Peyer's patch (tissue), 4 donors: ENCODE results near the gene NT5C1A. TPM values are rescaled to one million over a fixed set of nuclear protein-coding genes. Genes with fewer than 3 reads are reported as not detected.
A peak's percentile ranks its signal among the peaks of the same experiment; 100 is the strongest.

Experiments
- DNase-seq, 3 donors: peaks; one replicate each; pipeline ENCODE4 v3.0.0-alpha.2; 2017 to 2019
- H3K27ac ChIP-seq, 4 donors: fragments of 200-600 bp; sonication (generic); one replicate each; pipeline ENCODE4 v1.5.1; 2016 to 2019
- H3K27me3 ChIP-seq, 2 donors: fragments of 200-600 bp; sonication (generic); one replicate each; pipeline ENCODE4 v1.5.1; 2019
- H3K36me3 ChIP-seq, 3 donors: fragments of 200-600 bp; sonication (generic); one replicate each; pipeline ENCODE4 v1.5.1; 2016 to 2019
- H3K4me1 ChIP-seq, 4 donors: fragments of 200-600 bp; sonication (generic); one replicate each; pipeline ENCODE4 v1.5.1; 2016 to 2019
- H3K4me3 ChIP-seq, 4 donors: fragments of 200-600 bp; sonication (generic); 1 replicate in 3 of 4; 2 replicates in 1 of 4; pipeline ENCODE4 v1.5.1; 2016 to 2019; ENCODE audit warnings: mild to moderate bottlenecking in 1 of 4
- H3K9me3 ChIP-seq, 4 donors: fragments of 200-600 bp; sonication (generic); one replicate each; pipeline ENCODE4 v1.5.1; 2016 to 2019; ENCODE audit warnings: mild to moderate bottlenecking in 1 of 4
- POLR2A ChIP-seq, 2 donors: fragments of 450-650 bp; IDR thresholded peaks; one replicate each; pipeline ENCODE4 v1.5.1; 2017; ENCODE audit warnings: antibody characterized with exemption in 2 of 2, mild to moderate bottlenecking in 2 of 2, moderate library complexity in 2 of 2
- total RNA-seq, 4 donors: library from RNA; depleted of rRNA; stranded (reverse); fragments of >200 nt; gene quantifications; one replicate each; pipeline ENCODE4 v1.1.0, GENCODE V29; 2016
- TF ChIP-seq, protein P1 (sequence below), 6 experiments: fragments of 450-650 bp in 4 of 6; fragments of 200-600 bp in 2 of 6; sonication (generic) in 1 of 6; IDR thresholded peaks; one replicate each; pipeline ENCODE4 v1.5.1; 2017 to 2019; ENCODE audit warnings: antibody characterized with exemption in 6 of 6, mild to moderate bottlenecking in 3 of 6, moderate library complexity in 1 of 6

NT5C1A gene
- total RNA-seq, 4 donors from 2014 or later = not detected

DNA sequence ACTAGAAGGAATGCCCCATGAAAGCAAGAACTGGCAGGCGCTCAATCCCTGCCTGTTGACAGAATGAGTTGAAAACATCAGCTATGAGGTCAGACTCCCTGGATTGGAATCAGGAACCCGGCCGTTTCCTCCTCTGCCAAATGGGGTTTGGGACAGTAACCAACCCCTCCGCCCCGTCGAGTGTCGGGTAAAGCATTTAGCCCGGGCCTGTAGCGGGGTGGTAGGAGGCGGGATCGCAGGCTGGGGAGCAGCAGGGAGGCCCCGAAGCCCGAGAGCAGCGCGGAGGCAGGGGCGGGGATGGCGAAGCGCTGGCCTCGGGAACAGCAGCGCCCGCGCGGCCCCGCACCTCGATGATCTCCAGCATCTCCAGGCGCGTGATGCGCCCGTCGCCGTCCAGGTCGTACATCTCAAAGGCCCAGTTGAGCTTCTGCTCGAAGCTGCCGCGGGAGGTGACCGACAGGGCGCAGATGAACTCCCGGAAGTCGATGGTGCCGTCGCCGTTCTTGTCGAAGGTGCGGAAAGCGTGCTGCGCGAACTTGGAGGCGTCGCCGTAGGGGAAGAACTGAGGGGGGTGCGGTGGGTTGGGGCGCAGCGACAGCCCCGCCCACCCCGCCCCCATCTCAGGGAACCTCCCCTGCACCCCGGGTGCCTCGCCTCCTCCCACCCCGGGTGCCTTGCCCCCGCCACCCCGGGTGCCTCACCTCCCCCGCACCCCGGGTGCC, 11.8 kb upstream of the NT5C1A start:
- Histone ChIP-seq H3K4me3 (peak overlapping the region in 2 of 4 donors; percentile 9 to 23), H3K27ac (no peak overlapping the region), H3K9me3 (no peaks in the 10 kb centered on the region), H3K27me3 (peaks cover 0 to 10% of the 10 kb centered on the region in 2 donors), H3K4me1 (peaks cover 0 to 4% (median 0%) of the 10 kb centered on the region in 4 donors), H3K36me3 (no peaks in the 10 kb centered on the region)
- TF ChIP-seq, protein P1, sequence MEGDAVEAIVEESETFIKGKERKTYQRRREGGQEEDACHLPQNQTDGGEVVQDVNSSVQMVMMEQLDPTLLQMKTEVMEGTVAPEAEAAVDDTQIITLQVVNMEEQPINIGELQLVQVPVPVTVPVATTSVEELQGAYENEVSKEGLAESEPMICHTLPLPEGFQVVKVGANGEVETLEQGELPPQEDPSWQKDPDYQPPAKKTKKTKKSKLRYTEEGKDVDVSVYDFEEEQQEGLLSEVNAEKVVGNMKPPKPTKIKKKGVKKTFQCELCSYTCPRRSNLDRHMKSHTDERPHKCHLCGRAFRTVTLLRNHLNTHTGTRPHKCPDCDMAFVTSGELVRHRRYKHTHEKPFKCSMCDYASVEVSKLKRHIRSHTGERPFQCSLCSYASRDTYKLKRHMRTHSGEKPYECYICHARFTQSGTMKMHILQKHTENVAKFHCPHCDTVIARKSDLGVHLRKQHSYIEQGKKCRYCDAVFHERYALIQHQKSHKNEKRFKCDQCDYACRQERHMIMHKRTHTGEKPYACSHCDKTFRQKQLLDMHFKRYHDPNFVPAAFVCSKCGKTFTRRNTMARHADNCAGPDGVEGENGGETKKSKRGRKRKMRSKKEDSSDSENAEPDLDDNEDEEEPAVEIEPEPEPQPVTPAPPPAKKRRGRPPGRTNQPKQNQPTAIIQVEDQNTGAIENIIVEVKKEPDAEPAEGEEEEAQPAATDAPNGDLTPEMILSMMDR (IDR thresholded peaks at IDR 0.05) = no peak
- TF ChIP-seq POLR2A (IDR thresholded peaks at IDR 0.05) = no peak
- DNase-seq = no peak

DNA sequence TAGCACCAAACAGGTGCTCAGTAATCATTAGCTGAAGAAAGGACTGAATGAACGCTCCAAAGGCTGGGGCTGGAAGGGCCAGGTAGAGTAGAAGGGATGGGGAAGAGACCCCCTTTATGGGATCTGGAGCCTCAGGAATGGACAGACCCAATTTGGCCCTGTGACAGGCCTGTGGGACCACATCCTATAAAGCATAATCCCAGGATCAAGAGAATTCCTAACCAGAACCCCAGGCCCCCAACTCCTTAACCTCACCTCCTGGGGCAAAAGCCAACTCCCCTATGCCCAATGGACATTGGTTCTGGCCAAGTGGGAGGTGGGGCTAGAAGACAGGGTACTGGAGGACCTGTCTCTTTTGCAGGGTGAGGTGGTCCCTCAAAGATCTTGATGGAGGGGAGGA, 10.1 kb upstream of the NT5C1A start:
- Histone ChIP-seq H3K9me3 (no peaks in the 10 kb centered on the region), H3K4me1 (peaks cover 0 to 4% (median 0%) of the 10 kb centered on the region in 4 donors), H3K27ac (no peak overlapping the region), H3K36me3 (no peaks in the 10 kb centered on the region), H3K27me3 (peaks cover 0 to 10% of the 10 kb centered on the region in 2 donors), H3K4me3 (no peak overlapping the region)
- DNase-seq = no peak
- TF ChIP-seq, protein P1 (IDR thresholded peaks at IDR 0.05) = no peak
- TF ChIP-seq POLR2A (IDR thresholded peaks at IDR 0.05) = no peak

- TF ChIP-seq POLR2A (IDR thresholded peaks at IDR 0.05) = no peak
- TF ChIP-seq, protein P1 (IDR thresholded peaks at IDR 0.05) = no peak
- Histone ChIP-seq H3K4me3 (no peak overlapping the region), H3K27ac (peak overlapping the region in 1 of 4 donors; percentile 26), H3K9me3 (no peaks in the 10 kb centered on the region), H3K4me1 (peaks cover 0 to 4% (median 0%) of the 10 kb centered on the region in 4 donors), H3K27me3 (peaks cover 0 to 10% of the 10 kb centered on the region in 2 donors), H3K36me3 (no peaks in the 10 kb centered on the region)
- DNase-seq = no peak
These were observed 9.4 kb upstream of the NT5C1A start for GRCh38 chr1:39681294-39681693.

- H3K27ac ChIP-seq = peak overlapping the region in 1 of 4 donors; percentile 58
- H3K27me3 ChIP-seq = peaks cover 0 to 10% of the 10 kb centered on the region in 2 donors
These were observed 8.8 kb upstream of the NT5C1A start for GRCh38 chr1:39680751-39681150.

GRCh38 chr1:39679821-39680220, 7.9 kb upstream of the NT5C1A start:
- Histone ChIP-seq H3K27me3 (peaks cover 0 to 10% of the 10 kb centered on the region in 2 donors), H3K9me3 (no peaks in the 10 kb centered on the region), H3K36me3 (no peaks in the 10 kb centered on the region), H3K27ac (peak overlapping the region in 1 of 4 donors; percentile 58), H3K4me3 (no peak overlapping the region), H3K4me1 (peaks cover 0 to 4% (median 0%) of the 10 kb centered on the region in 4 donors)
- no peak for DNase-seq
- no peak for TF ChIP-seq POLR2A (IDR thresholded peaks at IDR 0.05)
- TF ChIP-seq, protein P1 (IDR thresholded peaks at IDR 0.05) = no peak

More at GRCh38 chr1:39680751-39681150, 8.8 kb upstream of the NT5C1A start:
- H3K36me3 ChIP-seq = no peaks in the 10 kb centered on the region
- no peak overlapping the region for H3K4me3 ChIP-seq
- H3K9me3 ChIP-seq = no peaks in the 10 kb centered on the region
- peak in 1 of 3 donors; percentile 37 for DNase-seq
- TF ChIP-seq, protein P1 (IDR thresholded peaks at IDR 0.05) = no peak
- no peak for TF ChIP-seq POLR2A (IDR thresholded peaks at IDR 0.05)
- peaks cover 0 to 4% (median 0%) of the 10 kb centered on the region in 4 donors for H3K4me1 ChIP-seq
